Epithelial cell of proximal tubule (primary cell): ENCODE data around the gene AOPEP. TPM values are rescaled to one million over a fixed set of nuclear protein-coding genes. Genes with fewer than 3 reads are reported as not detected.

ENCODE experiments used
- DNase-seq: peaks from one replicate; pipeline ENCODE4 v3.0.0-alpha.2; 2011; ENCODE audit warnings: low read depth
- H3K4me3 ChIP-seq: 2 replicates; pipeline ENCODE4 v1.5.1; 2011; ENCODE audit warnings: low read depth, mild to moderate bottlenecking, low read length
- CTCF ChIP-seq: conservative IDR thresholded peaks from 2 replicates; pipeline ENCODE4 v1.5.1; 2012; ENCODE audit warnings: low read depth, mild to moderate bottlenecking, low read length
- total RNA-seq: library from RNA; depleted of rRNA; stranded (reverse); fragments of >200 nt; gene quantifications from 2 replicates; pipeline ENCODE4 v1.2.3, GENCODE V29; 2015

Gene AOPEP
- total RNA-seq, 1 donor from 2014 or later = 27.0 TPM

DNA sequence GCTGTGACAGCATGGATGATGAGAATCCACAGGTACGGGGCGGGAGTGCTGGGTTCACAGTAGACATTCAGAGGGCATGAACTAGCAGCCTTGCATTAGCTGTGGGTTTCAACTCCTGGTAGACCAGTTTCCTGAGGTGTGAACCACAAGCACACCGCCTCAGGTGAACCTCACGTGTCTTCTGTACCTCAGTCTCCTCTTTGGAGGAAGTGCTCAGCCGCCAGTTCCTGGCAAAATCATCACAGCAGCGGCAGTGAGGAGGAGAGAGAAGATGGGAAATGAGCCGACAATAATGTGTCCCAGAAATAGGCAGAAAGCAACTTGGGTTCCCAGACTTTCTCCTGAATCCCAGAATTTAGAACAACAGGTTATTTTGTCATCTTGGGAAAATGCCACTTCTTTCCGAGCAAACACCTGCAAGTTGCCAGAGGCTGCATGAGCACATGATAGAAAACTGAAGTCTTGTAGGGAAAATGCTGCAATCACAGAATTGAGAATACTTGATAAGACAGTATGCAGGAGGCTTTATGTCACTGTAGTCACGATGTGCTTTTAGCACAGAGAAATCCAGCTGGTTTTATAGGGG, 258.5 kb downstream of the AOPEP start:
- TF ChIP-seq CTCF = no peak

GRCh38 chr9:94985649-94986048, 259.1 kb downstream of the AOPEP start:
- DNase-seq = no peak
- no peak overlapping the region for H3K4me3 ChIP-seq
- TF ChIP-seq CTCF = no peak

More for the DNA sequence above, 258.5 kb downstream of the AOPEP start:
- DNase-seq = no peak
- no peak overlapping the region for H3K4me3 ChIP-seq

GRCh38 chr9:94987731-94988130, 261.2 kb downstream of the AOPEP start:
- no peak for DNase-seq
- H3K4me3 ChIP-seq = no peak overlapping the region
- TF ChIP-seq CTCF = no peak

- no peak for TF ChIP-seq CTCF
- no peak overlapping the region for H3K4me3 ChIP-seq
- DNase-seq = no peak
Measured at GRCh38 chr9:94990897-94991561, 264.5 kb downstream of the AOPEP start.

DNA sequence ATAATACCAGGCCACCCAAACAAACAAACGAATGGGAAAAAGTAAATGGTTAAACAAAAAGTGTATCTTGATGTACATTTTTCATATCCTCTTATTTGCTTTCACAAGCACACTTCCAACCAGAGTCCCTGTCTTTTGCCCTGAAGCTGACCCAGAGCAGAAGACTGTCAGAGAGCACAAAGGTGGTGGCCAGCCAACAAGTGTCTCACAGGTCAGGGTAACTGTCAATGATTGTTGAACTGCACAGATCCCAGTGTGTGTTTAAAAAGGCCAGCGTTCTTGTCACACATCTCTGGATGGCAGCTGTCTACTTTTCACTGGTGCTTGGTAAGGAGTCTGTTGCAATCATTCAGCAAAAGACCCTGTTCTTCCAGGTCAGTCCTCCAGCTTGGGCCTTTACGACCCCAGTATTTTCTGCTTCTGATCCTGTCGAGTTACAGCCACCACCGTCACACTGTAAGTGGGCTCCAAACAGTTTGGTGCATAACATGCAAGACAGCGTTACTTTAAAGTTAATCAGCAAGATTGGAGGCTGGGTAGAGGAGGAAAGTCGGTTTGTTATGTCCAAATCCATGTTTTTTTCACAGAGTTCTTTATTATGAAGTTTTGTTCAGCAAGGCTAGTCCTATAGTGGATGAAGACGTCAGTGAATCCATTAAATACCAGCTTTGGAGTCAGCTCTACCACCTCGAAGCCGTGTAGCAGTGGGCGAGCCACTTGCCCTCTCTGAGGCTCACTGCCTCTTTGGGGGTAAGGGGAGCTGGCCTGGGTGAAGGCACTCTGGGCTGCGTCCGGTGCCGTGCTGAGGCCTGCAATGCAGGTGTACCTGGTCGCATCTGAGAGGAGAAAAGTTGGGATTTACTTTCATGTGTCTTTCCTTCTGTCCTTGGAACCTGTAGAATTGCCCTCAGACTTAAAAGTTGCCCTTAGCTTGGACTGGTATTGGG, 265.7 kb downstream of the AOPEP start:
- H3K4me3 ChIP-seq = no peak overlapping the region
- no peak for DNase-seq
- no peak for TF ChIP-seq CTCF

DNA sequence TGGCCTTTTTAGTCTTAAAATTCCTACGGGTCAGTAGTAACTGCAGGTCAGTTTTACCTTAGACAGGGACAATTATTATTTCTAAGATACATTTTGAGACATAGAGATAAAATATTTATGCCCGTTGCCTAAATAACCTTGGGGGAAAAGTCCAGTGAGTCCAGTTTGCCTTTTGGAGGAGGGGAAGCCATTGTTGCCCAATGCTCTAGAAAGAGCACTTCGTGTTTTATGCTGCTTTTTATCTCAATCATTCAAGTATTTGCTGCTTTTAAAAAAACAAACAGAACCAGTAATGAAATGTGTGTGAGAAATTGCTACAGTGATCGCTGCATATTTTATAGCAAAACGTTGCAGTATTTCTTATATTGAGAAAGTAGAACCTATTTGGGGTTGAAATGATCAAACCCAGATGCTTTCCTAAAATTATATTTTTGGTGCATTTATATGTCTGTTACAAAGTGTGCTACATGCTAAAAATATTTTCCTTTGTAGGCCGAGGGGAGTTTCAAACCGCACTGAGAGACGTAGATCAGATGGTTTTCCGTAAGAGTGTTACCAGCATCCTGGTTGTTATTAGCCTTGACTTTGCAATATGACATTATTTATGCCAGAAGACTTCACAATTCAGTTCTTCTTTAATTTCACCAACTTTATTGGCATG, 266.8 kb downstream of the AOPEP start:
- no peak for TF ChIP-seq CTCF
- H3K4me3 ChIP-seq = no peak overlapping the region
- no peak for DNase-seq
